WI38 (cell line): ENCODE data around the gene CYP3A5.
"Not testable (repeated sequence)": the region's sequence is repeated elsewhere in the genome, so short reads cannot be mapped to it uniquely, and the experiment has no call there.

Experiments used
- H3K4me3 ChIP-seq: 2 replicates; pipeline ENCODE4 v1.5.1; 2011; ENCODE audit warnings: low read depth, mild to moderate bottlenecking, control low read depth, low read length
- CTCF ChIP-seq: IDR thresholded peaks from 2 replicates; pipeline ENCODE4 v1.5.1; 2012; ENCODE audit warnings: low read depth, mild to moderate bottlenecking, control low read depth, low read length

CYP3A5 gene

GRCh38 chr7:99693427-99694200 is 13.8 kb upstream of the CYP3A5 start:
- TF ChIP-seq CTCF = no peak
- no peak overlapping the region for H3K4me3 ChIP-seq

GRCh38 chr7:99693100-99693426 is 13.3 kb upstream of the CYP3A5 start:
- TF ChIP-seq CTCF = no peak
- H3K4me3 ChIP-seq = no peak overlapping the region

GRCh38 chr7:99692563-99692962 is 12.8 kb upstream of the CYP3A5 start:
- H3K4me3 ChIP-seq = not testable (repeated sequence)

GRCh38 chr7:99691658-99692057 is 11.9 kb upstream of the CYP3A5 start:
- H3K4me3 ChIP-seq = not testable (repeated sequence)

GRCh38 chr7:99690918-99691317 is 11.1 kb upstream of the CYP3A5 start:
- H3K4me3 ChIP-seq = not testable (repeated sequence)

- not testable (repeated sequence) for H3K4me3 ChIP-seq
Observed at GRCh38 chr7:99685871-99686608, 6.2 kb upstream of the CYP3A5 start.

- TF ChIP-seq CTCF = no peak
Observed at GRCh38 chr7:99685129-99685758, 5.4 kb upstream of the CYP3A5 start.

GRCh38 chr7:99679032-99679399 is 780 bp downstream of the CYP3A5 start:
- no peak for TF ChIP-seq CTCF
- no peak overlapping the region for H3K4me3 ChIP-seq

More at GRCh38 chr7:99685129-99685758, 5.4 kb upstream of the CYP3A5 start:
- no peak overlapping the region for H3K4me3 ChIP-seq

- TF ChIP-seq CTCF = no peak
- no peak overlapping the region for H3K4me3 ChIP-seq
Observed at GRCh38 chr7:99677648-99678045, 2.1 kb downstream of the CYP3A5 start.
